ENCODE measurements around the gene NYAP2. TPM values are rescaled to one million over a fixed set of nuclear protein-coding genes. Genes with fewer than 3 reads are reported as not detected.

NYAP2 gene
- total RNA-seq, 2 donors from 2014 or later, result 0.52 TPM; not detected in 1

- H3K36me3 ChIP-seq (replicated peaks in 1 of 2; ENCODE audit: insufficient read depth in 1 of 2, low read depth in 2 of 2), result no peaks in the 10 kb centered on the region
- H3K27me3 ChIP-seq, result no peaks in the 10 kb centered on the region
- intact Hi-C loops (cut with DNase I), result no loop called here
- no peaks in the 10 kb centered on the region for H3K4me1 ChIP-seq
- DNase-seq (no peak), ATAC-seq (no peak)
- H3K9me3 ChIP-seq, result no peaks in the 10 kb centered on the region
- no peak overlapping the region for H3K4me3 ChIP-seq
- H3K27ac ChIP-seq, result no peak overlapping the region
- no peak for TF ChIP-seq CTCF (IDR thresholded peaks at IDR 0.05)
Observed at GRCh38 chr2:225501022-225501421, 101.5 kb downstream of the NYAP2 start.

- no peaks in the 10 kb centered on the region for H3K9me3 ChIP-seq
- DNase-seq (no peak), ATAC-seq (no peak)
- H3K4me3 ChIP-seq, result no peak overlapping the region
- intact Hi-C loops (cut with DNase I), result no loop called here
- H3K27me3 ChIP-seq, result no peaks in the 10 kb centered on the region
- TF ChIP-seq POLR2A (IDR thresholded peaks at IDR 0.05), result no peak
- TF ChIP-seq CTCF (IDR thresholded peaks at IDR 0.05), result no peak
- H3K4me1 ChIP-seq, result no peaks in the 10 kb centered on the region
- 84 to 90% methylated on average over 1 of the region's 1 CpG for WGBS, 2 donors
- H3K36me3 ChIP-seq (replicated peaks in 1 of 2; ENCODE audit: insufficient read depth in 1 of 2, low read depth in 2 of 2), result no peaks in the 10 kb centered on the region
- H3K27ac ChIP-seq, result no peak overlapping the region
Observed at GRCh38 chr2:225502971-225503370, 103.5 kb downstream of the NYAP2 start.

- H3K36me3 ChIP-seq (replicated peaks in 1 of 2; ENCODE audit: insufficient read depth in 1 of 2, low read depth in 2 of 2), result no peaks in the 10 kb centered on the region
- no peak overlapping the region for H3K27ac ChIP-seq
- DNase-seq (no peak), ATAC-seq (no peak)
- H3K9me3 ChIP-seq, result no peaks in the 10 kb centered on the region
- WGBS, 2 donors, result 82 to 93% methylated on average over 1 of the region's 1 CpG
- TF ChIP-seq CTCF (IDR thresholded peaks at IDR 0.05), result no peak
- no peak for TF ChIP-seq POLR2A (IDR thresholded peaks at IDR 0.05)
- H3K4me3 ChIP-seq, result no peak overlapping the region
- no peaks in the 10 kb centered on the region for H3K27me3 ChIP-seq
- peaks cover 8% of the 10 kb centered on the region for H3K4me1 ChIP-seq
- intact Hi-C loops (cut with DNase I), result no loop called here
Observed at GRCh38 chr2:225510796-225511195, 111.3 kb downstream of the NYAP2 start.

- H3K9me3 ChIP-seq, result no peaks in the 10 kb centered on the region
- H3K27ac ChIP-seq, result no peak overlapping the region
- intact Hi-C loops (cut with DNase I), result no loop called here
- no peaks in the 10 kb centered on the region for H3K27me3 ChIP-seq
- WGBS, 2 donors, result 62 to 80% methylated on average over 1 of the region's 1 CpG
- peaks cover 8% of the 10 kb centered on the region for H3K4me1 ChIP-seq
- DNase-seq (no peak), ATAC-seq (no peak)
- no peak overlapping the region for H3K4me3 ChIP-seq
- H3K36me3 ChIP-seq (replicated peaks in 1 of 2; ENCODE audit: insufficient read depth in 1 of 2, low read depth in 2 of 2), result no peaks in the 10 kb centered on the region
- TF ChIP-seq CTCF (IDR thresholded peaks at IDR 0.05) (no peak), POLR2A (IDR thresholded peaks at IDR 0.05) (no peak)
Observed at GRCh38 chr2:225512469-225512868, 113.0 kb downstream of the NYAP2 start.

GRCh38 chr2:225512876-225513540, 113.5 kb downstream of the NYAP2 start:
- intact Hi-C loops (cut with DNase I), result no loop called here
- Histone ChIP-seq H3K4me1 (peaks cover 8% of the 10 kb centered on the region), H3K27me3 (no peaks in the 10 kb centered on the region), H3K9me3 (no peaks in the 10 kb centered on the region), H3K4me3 (no peak overlapping the region), H3K27ac (no peak overlapping the region), H3K36me3 (replicated peaks in 1 of 2; ENCODE audit: insufficient read depth in 1 of 2, low read depth in 2 of 2) (no peaks in the 10 kb centered on the region)
- ATAC-seq (no peak), DNase-seq (no peak)
- 81% methylated on average over 9 of the region's 9 CpGs for whole genome bisulfite sequencing, 2 donors
- TF ChIP-seq POLR2A (IDR thresholded peaks at IDR 0.05), result no peak
- no peak for TF ChIP-seq CTCF (IDR thresholded peaks at IDR 0.05)
